Left ventricle myocardium superior (tissue), 1 donor: ENCODE results near the gene SLX1A. TPM values are rescaled to one million over a fixed set of nuclear protein-coding genes. Genes with fewer than 3 reads are reported as not detected.
A peak's percentile ranks its signal among the peaks of the same experiment; 100 is the strongest.
"Not testable (repeated sequence)": the region's sequence is repeated elsewhere in the genome, so short reads cannot be mapped to it uniquely, and the experiment has no call there.

ENCODE experiments used
- ATAC-seq: fragments of 200-7000 bp; cut with Tn5 transposase; one replicate; pipeline ENCODE4 v1.9.1; 2020; ENCODE audit warnings: mild to moderate bottlenecking, moderate library complexity
- DNase-seq: peaks from one replicate; pipeline ENCODE4 v3.0.0-alpha.2; 2020
- intact Hi-C: fragments of 100-400 bp; cut with micrococcal nuclease; formaldehyde crosslinking; loops from one replicate; pipeline ENCODE4 v1.11.0; 2022
- long read RNA-seq: library from polyadenylated mRNA; unstranded; transcript quantifications from one replicate; pipeline ENCODE4 v2.0.0, GENCODE V29; 2021
- total RNA-seq: library from RNA; stranded (reverse); fragmentation: NEBNext Ultra II Directional; extraction: Animal tissue kit (Norgen Biotek cat#: 25700); gene quantifications from one replicate; pipeline ENCODE4 v1.2.1, GENCODE V29; 2021
- donor health status: DM: no; HTN: yes; CAD: no; lungs with severe emphysema.

SLX1A gene
- total RNA-seq = 16.5 TPM
- long read RNA-seq, transcript SLX1A-201 (6 exons, 1,091 nt) = major isoform, 17 of 20 reads
- long read RNA-seq, partial matches to known transcripts = 2 of 20 reads
- long read RNA-seq, other reads (novel, unspliced or antisense) = 0 of 20 reads

- intact Hi-C loops, DNase-seq: not testable (repeated sequence)
- peak; percentile 95 for ATAC-seq
Observed at GRCh38 chr16:30193615-30194014, at the start of gene SLX1A, which contains the start of gene BOLA2B. Gene SLX1A, plus strand, starts transcription at chr16:30193875. Its CDS starts 210 bp downstream, at chr16:30194085. Gene BOLA2B, minus strand, starts transcription at chr16:30193666. Its CDS starts 71 bp downstream, at chr16:30193595.

GRCh38 chr16:30144017-30144416, 49.7 kb upstream of the SLX1A start:
- intact Hi-C loops = no loop called here
- DNase-seq (no peak), ATAC-seq (no peak)

- DNase-seq (no peak), ATAC-seq (no peak)
- intact Hi-C loops = no loop called here
Observed at GRCh38 chr16:30144917-30145316, 48.8 kb upstream of the SLX1A start.

GRCh38 chr16:30145657-30146056, 48.0 kb upstream of the SLX1A start:
- DNase-seq (no peak), ATAC-seq (no peak)
- intact Hi-C loops = no loop called here

- no peak for ATAC-seq
- intact Hi-C loops = no loop called here
- DNase-seq = no peak
Observed at GRCh38 chr16:30147843-30148510, 45.7 kb upstream of the SLX1A start.

GRCh38 chr16:30149250-30149930, 44.3 kb upstream of the SLX1A start:
- ATAC-seq = no peak
- intact Hi-C loops = no loop called here
- DNase-seq = no peak

GRCh38 chr16:30151091-30151490, 42.6 kb upstream of the SLX1A start:
- no peak for DNase-seq
- ATAC-seq = no peak
- intact Hi-C loops = no loop called here

- DNase-seq = no peak
- ATAC-seq = no peak
- intact Hi-C loops = no loop called here
Observed at GRCh38 chr16:30152517-30152916, 41.2 kb upstream of the SLX1A start.

GRCh38 chr16:30155188-30155587, 38.5 kb upstream of the SLX1A start:
- ATAC-seq = no peak
- no peak for DNase-seq
- intact Hi-C loops = no loop called here

- DNase-seq = no peak
- intact Hi-C loops = no loop called here
- ATAC-seq = no peak
Observed at GRCh38 chr16:30157214-30157613, 36.5 kb upstream of the SLX1A start.

GRCh38 chr16:30163538-30163937, 30.1 kb upstream of the SLX1A start:
- DNase-seq (no peak), ATAC-seq (no peak)
- intact Hi-C loops = no loop called here

- ATAC-seq = peak; percentile 56
- intact Hi-C loops = no loop called here
Observed at GRCh38 chr16:30166202-30166902, 27.3 kb upstream of the SLX1A start.

GRCh38 chr16:30168746-30169145, 24.9 kb upstream of the SLX1A start:
- DNase-seq, intact Hi-C loops, ATAC-seq: not testable (repeated sequence)

More at GRCh38 chr16:30166202-30166902, 27.3 kb upstream of the SLX1A start:
- DNase-seq = no peak

GRCh38 chr16:30169416-30169815, 24.3 kb upstream of the SLX1A start:
- DNase-seq, intact Hi-C loops, ATAC-seq: not testable (repeated sequence)

GRCh38 chr16:30170145-30170544, 23.5 kb upstream of the SLX1A start:
- DNase-seq, ATAC-seq, intact Hi-C loops: not testable (repeated sequence)

GRCh38 chr16:30173054-30173453, 20.6 kb upstream of the SLX1A start:
- intact Hi-C loops = no loop called here
- ATAC-seq (no peak), DNase-seq (no peak)

GRCh38 chr16:30176876-30177275, 16.8 kb upstream of the SLX1A start:
- ATAC-seq = not testable (repeated sequence)
- peak; percentile 26 for DNase-seq

GRCh38 chr16:30179195-30179594, 14.5 kb upstream of the SLX1A start:
- DNase-seq = no peak
- ATAC-seq = no peak

More at GRCh38 chr16:30176876-30177275, 16.8 kb upstream of the SLX1A start:
- intact Hi-C loops = not testable (repeated sequence)

GRCh38 chr16:30179931-30180330, 13.7 kb upstream of the SLX1A start:
- intact Hi-C loops = no loop called here
- ATAC-seq = no peak
- DNase-seq = no peak

More at GRCh38 chr16:30179195-30179594, 14.5 kb upstream of the SLX1A start:
- intact Hi-C loops = no loop called here

GRCh38 chr16:30180741-30181140, 12.9 kb upstream of the SLX1A start:
- no peak for DNase-seq
- intact Hi-C loops = no loop called here
- ATAC-seq = no peak
